ENCODE measurements around the gene TMEM69.

Gene TMEM69, protein sequence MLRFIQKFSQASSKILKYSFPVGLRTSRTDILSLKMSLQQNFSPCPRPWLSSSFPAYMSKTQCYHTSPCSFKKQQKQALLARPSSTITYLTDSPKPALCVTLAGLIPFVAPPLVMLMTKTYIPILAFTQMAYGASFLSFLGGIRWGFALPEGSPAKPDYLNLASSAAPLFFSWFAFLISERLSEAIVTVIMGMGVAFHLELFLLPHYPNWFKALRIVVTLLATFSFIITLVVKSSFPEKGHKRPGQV

DNA sequence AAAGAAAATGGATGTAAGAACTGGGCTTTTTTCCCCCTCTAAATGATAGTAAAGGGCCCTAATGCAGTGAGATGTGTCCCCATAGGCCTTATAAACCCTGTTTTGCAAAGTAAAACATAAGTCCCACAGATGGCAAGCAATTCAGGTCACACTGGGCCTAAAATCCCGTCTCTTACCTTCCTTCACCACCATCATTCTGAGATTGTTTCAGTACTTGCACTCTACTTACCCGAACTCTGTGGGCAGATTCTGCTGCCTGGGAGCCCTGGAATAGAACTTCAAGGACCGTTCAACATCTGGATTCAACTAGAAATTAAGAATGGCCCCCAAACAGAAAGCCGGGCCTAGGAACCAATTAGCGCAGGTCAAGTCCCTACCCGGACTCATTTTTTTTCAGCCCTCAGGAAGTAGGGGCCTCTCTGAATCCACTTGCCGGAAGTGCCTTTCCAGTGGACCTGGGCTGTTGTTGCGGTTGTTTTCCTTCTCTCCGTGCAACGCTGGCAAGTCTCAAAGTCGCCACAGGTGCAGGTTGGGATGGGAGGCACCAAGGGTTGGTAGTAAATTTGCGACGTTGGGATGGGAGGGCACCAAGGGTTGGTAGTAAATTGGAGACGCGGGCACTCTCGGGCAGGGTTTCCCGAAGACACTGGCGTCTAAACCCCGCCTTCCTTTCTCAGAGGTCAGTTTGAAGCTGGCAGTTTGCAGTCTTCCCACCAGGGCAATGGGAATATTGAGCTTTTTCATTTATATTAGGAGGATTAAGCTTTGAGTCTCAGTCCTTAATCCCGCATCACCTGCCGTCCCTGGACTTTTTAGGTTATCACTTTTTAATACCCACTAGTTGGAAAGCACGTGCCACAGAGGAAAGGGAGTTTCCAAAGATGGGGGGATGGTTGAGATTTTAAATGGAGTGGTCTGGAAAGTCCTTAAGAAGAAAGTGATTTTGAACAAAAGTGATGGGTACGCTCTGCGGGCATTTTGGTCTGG is at the start of gene TMEM69:
Gene TMEM69, plus strand, starts transcription at position 428 of the 987 bp plus-strand sequence. CDS start 2,888 bp downstream, outside the sequence.
- TF ChIP-seq, protein P1, sequence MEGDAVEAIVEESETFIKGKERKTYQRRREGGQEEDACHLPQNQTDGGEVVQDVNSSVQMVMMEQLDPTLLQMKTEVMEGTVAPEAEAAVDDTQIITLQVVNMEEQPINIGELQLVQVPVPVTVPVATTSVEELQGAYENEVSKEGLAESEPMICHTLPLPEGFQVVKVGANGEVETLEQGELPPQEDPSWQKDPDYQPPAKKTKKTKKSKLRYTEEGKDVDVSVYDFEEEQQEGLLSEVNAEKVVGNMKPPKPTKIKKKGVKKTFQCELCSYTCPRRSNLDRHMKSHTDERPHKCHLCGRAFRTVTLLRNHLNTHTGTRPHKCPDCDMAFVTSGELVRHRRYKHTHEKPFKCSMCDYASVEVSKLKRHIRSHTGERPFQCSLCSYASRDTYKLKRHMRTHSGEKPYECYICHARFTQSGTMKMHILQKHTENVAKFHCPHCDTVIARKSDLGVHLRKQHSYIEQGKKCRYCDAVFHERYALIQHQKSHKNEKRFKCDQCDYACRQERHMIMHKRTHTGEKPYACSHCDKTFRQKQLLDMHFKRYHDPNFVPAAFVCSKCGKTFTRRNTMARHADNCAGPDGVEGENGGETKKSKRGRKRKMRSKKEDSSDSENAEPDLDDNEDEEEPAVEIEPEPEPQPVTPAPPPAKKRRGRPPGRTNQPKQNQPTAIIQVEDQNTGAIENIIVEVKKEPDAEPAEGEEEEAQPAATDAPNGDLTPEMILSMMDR (IDR thresholded peaks at IDR 0.05; ENCODE audit: insufficient read depth, missing control alignments): no peak
- no peak for FAIRE-seq

DNA sequence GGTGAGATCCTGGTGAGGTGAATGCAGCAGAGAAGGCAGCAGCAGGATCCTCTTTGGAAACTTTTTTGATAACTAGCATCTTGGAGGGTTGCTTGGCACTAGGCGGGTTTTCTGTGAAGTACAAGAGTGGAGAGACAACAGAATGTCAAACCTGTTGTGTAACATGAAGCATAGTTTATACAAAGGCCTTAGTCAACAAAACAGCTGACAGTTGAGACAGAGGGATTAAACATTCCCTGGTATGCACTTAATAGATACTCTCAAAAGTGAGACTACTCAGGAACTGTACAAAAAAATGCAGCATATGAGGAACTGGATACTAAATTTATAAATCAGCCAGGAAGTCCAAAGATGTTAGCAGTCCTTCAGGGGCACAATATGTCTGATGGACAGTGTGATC is 47.7 kb upstream of the TMEM69 start:
- FAIRE-seq (no peak), DNase-seq (ENCODE audit: insufficient read length, low spot score) (no peak)
- TF ChIP-seq, protein P1 (IDR thresholded peaks at IDR 0.05; ENCODE audit: insufficient read depth, missing control alignments): no peak

More for the DNA sequence above, at the start of gene TMEM69:
- DNase-seq (ENCODE audit: insufficient read length, low spot score): peak; percentile 45

DNA sequence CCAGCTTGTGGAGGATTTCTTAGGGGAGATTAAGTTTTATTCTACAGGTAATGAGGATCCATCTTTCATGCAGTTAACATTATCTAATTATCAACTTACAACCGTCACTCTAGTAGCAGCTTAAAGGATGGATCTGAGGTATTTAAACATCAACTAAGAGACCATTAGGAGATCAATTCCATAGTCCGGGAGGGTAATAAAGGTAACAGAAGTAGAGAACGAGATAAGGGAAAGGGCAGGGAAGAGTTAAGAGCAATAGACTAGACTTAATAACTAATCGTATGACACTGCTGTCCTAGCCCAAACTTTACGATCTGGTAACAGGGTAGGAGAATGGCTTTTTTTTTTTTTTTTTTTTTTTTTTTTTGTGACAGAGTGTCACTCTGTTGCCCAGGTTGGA is 44.7 kb upstream of the TMEM69 start:
- FAIRE-seq: peak; percentile 48
- DNase-seq (ENCODE audit: insufficient read length, low spot score): no peak
- TF ChIP-seq, protein P1 (IDR thresholded peaks at IDR 0.05; ENCODE audit: insufficient read depth, missing control alignments): no peak

DNA sequence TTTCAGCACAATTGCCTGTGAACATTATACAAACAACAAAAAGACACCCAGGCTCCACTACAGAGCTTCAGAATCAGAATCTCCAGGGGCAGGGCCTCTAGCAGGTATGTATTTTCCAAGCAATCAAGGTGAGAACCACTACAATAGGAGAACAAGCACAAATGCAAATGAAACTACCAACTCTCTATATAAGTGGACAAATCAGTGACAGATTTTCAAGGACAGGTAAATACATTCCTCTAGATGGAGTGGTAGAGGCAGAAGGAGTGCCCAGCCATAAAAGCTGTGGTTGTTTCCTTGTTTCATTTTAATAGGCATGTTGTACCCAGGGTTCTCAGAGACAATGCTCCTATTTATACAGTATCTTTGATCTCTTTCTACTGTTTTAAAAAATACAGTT is 44.0 kb upstream of the TMEM69 start:
- FAIRE-seq: no peak
- no peak for DNase-seq (ENCODE audit: insufficient read length, low spot score)
- TF ChIP-seq, protein P1 (IDR thresholded peaks at IDR 0.05; ENCODE audit: insufficient read depth, missing control alignments): peak; percentile 6

DNA sequence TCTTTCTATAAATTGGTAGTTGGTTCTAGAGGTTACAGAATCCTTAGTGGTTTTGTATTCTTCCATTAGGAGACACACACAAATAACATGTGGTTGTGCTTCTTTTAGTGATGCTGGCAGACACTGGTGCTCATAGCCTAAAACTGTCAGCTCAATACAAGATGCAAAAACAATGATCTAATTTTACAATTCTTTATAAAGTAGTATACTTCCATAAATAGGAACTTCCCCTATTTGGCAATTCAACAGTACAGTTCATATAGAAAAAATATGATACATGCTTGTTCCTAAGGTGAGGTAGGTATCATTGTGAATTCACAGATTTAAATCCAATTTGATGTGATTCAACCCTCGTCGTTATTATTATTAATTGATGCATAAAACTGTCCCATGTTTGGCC is 43.3 kb upstream of the TMEM69 start:
- TF ChIP-seq, protein P1 (IDR thresholded peaks at IDR 0.05; ENCODE audit: insufficient read depth, missing control alignments): no peak
- DNase-seq (ENCODE audit: insufficient read length, low spot score) (no peak), FAIRE-seq (no peak)

DNA sequence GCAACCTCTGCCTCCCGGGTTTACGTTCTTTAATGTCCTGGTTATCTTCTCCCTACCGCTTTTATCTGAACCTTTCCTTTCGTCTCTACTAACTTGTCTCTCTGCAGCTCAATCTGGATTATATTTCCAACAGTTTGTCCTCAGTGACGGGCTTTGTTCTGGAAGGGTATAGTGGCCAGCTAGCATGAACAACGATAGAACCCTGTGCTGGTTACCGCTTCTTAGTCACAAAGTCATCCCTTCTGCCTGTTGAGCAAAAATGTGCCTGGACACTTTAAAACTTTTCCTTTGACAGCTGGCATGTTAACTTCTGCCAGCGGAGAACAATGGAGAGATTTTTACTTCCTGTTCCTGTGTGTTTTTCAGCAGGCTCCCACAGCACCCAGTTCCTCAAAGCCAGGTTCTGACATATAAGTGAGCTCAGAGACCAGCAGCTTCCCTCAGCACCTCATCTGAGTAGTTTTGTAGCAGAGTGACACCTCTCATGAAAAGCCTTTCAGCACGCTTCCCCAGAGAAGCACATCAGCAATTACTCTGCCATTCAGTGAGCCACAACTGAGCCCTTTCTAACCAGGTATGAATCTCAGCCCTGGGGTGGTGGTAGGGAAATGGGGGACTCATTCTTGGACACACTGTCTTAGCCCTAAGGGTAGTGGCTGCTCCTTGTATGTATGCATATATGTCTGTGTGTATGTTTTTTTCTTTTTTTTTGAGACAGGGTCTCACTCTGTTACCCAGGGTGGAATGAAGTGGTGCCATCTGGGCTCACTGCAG is 40.5 kb upstream of the TMEM69 start:
- TF ChIP-seq, protein P1 (IDR thresholded peaks at IDR 0.05; ENCODE audit: insufficient read depth, missing control alignments): no peak
- DNase-seq (ENCODE audit: insufficient read length, low spot score) (no peak), FAIRE-seq (no peak)

All from D721Med (cell line).